Fibroblast of skin of scalp (primary cell): ENCODE results near the gene SF3B2. TPM values are rescaled to one million over a fixed set of nuclear protein-coding genes. Genes with fewer than 3 reads are reported as not detected.
"Not testable (repeated sequence)": the region's sequence is repeated elsewhere in the genome, so short reads cannot be mapped to it uniquely, and the experiment has no call there.

Experiments
- DNase-seq: peaks from one replicate; pipeline ENCODE4 v3.0.0-alpha.2; 2013
- polyA plus RNA-seq, 2 experiments: library from polyadenylated mRNA; unstranded; fragments of 120-200 nt; gene quantifications; one replicate each; pipeline ENCODE4 v1.2.1, GENCODE V29; 2013; ENCODE audit not compliant: insufficient read length in 2 of 2

Gene SF3B2, protein sequence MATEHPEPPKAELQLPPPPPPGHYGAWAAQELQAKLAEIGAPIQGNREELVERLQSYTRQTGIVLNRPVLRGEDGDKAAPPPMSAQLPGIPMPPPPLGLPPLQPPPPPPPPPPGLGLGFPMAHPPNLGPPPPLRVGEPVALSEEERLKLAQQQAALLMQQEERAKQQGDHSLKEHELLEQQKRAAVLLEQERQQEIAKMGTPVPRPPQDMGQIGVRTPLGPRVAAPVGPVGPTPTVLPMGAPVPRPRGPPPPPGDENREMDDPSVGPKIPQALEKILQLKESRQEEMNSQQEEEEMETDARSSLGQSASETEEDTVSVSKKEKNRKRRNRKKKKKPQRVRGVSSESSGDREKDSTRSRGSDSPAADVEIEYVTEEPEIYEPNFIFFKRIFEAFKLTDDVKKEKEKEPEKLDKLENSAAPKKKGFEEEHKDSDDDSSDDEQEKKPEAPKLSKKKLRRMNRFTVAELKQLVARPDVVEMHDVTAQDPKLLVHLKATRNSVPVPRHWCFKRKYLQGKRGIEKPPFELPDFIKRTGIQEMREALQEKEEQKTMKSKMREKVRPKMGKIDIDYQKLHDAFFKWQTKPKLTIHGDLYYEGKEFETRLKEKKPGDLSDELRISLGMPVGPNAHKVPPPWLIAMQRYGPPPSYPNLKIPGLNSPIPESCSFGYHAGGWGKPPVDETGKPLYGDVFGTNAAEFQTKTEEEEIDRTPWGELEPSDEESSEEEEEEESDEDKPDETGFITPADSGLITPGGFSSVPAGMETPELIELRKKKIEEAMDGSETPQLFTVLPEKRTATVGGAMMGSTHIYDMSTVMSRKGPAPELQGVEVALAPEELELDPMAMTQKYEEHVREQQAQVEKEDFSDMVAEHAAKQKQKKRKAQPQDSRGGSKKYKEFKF
- polyA plus RNA-seq (2013, experiment 1 of 2; ENCODE audit: insufficient read length) = 188 TPM
- polyA plus RNA-seq (2013, experiment 2 of 2; ENCODE audit: insufficient read length) = 197 TPM

GRCh38 chr11:66051766-66052663 lies at the start of gene SF3B2:
Gene SF3B2 (plus strand): TSS chr11:66052364. CDS start chr11:66052385, 21 bp downstream.
- DNase-seq = peak; percentile 99

DNA sequence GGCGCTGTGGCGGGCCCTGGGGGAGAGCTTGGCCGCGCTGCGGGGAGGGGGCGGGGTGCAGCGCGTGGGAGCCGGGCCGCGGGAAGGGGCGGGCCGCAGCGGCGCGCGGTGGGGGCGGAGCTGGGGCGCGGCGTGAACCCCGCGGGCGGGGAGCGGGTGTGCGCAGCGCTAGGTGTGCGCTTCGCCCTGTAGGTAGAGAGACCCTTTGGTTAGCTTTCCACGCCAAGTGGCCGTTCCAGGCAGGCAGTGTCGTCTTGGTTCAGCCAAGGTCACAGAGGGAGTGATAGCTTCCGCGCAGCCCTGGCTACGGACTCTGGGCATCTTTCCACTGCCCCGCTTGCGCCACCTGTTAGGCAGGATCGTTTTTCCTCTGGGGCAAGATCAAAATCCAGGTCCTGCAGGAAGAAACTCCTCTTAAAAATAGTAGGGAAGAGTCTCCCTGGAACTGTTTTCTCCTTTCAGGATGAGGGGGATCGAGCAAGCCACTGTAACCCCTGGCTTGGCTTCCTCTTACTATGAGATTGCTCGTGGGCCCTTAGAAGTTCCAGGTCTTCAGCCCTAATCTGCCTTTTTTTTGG lies 49.4 kb upstream of the SF3B2 start:
- DNase-seq = peak; percentile 19

DNA sequence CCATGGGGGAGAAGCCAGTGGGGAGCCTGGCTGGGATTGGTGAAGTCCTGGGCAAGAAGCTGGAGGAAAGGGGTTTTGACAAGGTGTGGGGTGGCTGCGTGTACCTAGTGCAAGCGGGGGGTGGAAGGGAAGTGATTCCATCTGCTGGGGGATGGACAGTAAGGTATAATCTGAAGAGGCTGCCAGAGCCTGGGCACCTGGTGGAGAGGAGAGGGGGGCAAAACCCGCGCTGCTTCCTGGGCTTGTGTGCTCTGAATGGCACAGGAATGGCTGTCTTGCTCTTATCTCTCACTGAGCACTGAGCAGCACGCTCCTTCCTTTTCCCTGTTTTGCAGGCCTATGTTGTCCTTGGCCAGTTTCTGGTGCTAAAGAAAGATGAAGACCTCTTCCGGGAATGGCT lies 48.9 kb upstream of the SF3B2 start:
- DNase-seq = no peak

DNA sequence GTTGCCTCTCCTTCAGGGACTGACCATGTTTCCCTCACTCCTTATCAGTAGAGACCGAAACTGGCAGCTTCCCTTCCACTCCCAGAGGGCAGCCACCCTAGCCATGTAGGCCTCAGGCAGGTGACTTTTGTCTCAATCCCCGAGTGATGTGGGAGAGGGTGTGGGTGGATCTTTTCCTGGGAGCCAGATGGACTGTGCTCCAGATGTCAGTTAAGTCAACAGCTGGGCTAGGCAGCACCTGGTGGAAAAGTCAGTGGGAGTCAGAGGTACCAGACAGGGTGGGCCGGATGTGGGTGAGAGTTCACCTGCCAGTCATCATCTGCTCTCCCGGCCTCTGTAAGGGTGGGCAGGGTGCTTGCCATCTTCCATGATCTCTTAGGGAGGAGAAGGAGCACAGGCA lies 48.0 kb upstream of the SF3B2 start:
- no peak for DNase-seq

DNA sequence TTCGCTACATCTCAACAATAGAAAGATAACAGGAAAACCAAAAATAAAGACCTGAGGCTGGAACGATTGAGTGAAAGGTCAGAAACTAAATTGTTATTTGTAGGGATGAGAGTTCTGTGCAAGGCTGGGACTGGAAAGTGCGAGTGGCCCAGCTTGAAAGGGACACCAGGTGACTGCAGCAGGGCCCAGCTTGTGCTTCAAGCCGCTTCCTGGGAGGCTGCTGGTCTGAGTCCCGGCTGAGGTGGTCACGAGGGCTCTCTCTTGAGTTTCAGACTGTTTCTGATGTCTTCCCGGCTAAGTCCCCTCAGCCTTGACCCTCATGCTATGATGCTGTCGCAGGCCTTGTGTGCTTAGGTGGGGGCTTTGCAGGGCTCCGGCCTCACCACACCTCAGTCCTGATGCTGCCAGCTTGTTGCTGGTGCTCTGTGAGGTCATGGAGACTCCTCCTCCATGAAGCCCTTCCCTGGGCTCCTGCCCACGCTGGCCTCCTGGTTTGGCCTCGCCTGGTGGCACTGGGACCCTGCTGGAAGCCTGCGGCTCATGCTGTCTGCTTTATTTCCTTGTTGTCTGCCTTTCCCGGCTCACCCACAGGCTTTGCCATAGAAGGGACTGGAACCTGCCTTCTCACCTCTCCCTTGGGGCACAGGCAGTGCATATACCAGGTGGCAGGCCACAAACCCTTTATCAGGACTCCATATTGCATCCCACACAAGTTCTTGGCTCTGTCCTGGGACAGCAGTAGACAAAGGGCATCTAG lies 45.9 kb upstream of the SF3B2 start:
- no peak for DNase-seq

GRCh38 chr11:66006891-66007176 lies 45.3 kb upstream of the SF3B2 start:
- no peak for DNase-seq

DNA sequence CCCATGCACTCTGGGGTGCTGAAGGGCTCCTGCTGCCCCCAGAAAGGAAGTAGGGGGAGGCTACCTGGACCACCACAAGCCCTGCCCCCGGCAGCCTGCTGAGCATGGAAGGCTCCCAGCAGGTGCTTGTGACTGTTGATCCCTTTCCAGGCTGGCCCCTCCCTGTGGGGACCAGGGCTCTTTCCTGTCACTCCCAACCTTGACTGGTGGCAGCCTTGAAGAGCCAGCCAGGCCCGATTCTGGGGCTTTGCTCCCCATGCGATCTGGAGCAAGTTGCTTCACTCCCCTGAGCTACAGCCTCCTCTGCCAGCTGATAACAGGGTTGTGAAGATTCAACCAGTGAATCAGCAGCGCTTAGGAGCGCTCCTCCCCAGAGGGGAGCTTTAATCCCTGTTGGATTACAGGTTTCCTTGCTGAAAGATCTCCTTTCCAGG lies 44.9 kb upstream of the SF3B2 start:
- DNase-seq = no peak

GRCh38 chr11:66008095-66008467 lies 44.1 kb upstream of the SF3B2 start:
- no peak for DNase-seq

GRCh38 chr11:66008468-66009101 lies 43.6 kb upstream of the SF3B2 start:
- no peak for DNase-seq

DNA sequence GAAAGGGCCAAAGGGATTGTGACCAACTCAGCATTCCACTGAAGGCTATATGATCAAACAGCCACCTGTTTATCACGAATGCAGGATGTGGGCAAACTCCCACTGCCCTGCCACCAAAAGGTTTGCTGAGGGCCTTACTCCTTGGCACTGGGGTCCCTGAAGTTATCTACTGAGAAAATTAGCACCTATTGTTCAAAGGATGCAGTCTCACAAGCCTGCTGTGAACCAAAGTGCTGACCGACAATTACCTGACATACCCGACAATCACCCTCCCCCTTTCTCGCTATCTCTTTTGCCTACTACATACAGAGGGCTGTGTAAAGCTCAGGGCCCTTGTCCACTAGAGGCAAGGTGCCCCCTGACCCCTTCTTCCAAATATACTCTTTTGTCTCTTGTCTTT lies 42.1 kb upstream of the SF3B2 start:
- DNase-seq = not testable (repeated sequence)

- DNase-seq = peak; percentile 63
Observed at GRCh38 chr11:66011239-66011784, 40.9 kb upstream of the SF3B2 start.

DNA sequence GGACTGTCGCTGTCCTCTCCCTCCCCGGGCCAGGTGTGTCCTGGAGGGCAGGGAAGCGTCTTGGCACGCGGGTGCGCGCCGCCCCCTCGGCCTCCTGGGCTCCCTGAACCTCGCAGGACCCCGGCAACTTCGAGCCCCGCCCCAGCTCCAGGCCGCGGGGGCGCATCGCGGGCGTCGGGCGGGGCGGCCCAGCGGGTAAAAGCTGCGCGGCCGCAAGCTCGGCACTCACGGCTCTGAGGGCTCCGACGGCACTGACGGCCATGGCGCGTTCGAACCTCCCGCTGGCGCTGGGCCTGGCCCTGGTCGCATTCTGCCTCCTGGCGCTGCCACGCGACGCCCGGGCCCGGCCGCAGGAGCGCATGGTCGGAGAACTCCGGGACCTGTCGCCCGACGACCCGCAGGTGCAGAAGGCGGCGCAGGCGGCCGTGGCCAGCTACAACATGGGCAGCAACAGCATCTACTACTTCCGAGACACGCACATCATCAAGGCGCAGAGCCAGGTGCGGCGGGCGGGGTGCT lies 40.3 kb upstream of the SF3B2 start, which contains the start of gene CST6:
TSS of gene CST6 (plus strand) at position 224 of the 519 bp plus-strand sequence. CDS start at position 261, 37 bp downstream.
- no peak for DNase-seq

DNA sequence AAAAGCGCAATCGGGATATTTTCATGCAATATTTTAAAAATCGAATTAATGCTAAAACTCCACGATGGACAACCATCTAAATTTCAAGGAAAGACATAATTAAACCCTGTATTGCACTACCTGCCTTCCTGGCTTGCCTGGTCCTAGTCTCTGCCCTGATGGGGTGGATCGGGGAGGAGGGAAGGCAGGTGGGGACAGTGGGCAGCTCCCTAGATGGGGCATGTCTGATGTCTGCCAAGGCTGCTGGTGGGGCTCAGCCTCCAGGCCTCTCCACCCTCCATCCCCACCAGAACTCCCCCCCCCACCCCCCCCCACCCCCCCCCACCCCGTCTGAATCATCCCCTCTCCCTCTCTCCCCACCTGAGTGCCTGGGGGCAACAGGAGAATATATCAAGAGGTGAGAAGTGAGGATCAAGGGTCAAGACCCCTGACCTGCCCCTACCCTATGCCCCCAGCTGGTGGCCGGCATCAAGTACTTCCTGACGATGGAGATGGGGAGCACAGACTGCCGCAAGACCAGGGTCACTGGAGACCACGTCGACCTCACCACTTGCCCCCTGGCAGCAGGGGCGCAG lies 39.7 kb upstream of the SF3B2 start:
- DNase-seq = no peak

DNA sequence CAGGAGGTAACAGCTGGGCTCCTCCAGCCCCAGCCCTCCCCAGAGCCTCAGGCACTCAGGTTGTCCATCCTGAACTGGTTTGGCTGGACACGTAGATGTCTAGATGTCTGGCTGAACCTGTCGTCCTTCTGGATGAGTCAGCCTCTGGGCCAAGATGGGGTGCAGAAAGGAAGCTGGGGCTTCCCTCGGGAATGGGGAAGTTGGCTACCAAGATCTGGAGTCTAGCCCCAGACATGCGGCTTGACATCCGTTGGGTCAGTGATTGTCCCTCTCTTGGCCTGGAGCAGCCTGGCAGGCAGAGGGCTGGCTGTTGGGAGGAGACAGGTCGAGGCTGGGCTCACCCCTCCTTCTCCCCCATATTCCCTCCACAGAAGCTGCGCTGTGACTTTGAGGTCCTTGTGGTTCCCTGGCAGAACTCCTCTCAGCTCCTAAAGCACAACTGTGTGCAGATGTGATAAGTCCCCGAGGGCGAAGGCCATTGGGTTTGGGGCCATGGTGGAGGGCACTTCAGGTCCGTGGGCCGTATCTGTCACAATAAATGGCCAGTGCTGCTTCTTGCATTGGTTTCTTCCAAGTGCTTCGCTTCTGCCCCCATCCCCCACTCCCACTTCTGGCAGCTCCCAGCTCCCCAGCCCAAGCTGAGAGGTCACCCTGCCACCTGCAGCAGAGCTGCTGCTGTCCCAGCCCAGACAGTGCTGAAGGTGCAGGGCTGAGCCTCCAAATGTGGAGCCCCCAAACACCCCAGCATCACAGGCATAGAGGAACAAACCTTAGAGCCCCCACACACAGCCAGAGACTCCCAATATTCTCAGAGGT lies 39.0 kb upstream of the SF3B2 start:
- DNase-seq = no peak

- no peak for DNase-seq
Observed at GRCh38 chr11:66013762-66014100, 38.4 kb upstream of the SF3B2 start.

GRCh38 chr11:66014804-66015453 lies 37.2 kb upstream of the SF3B2 start:
- DNase-seq = no peak

- peak; percentile 81 for DNase-seq
Observed at GRCh38 chr11:66015454-66015881, 36.7 kb upstream of the SF3B2 start.
